OCI-LY1 (cell line): ENCODE data around the gene NUDT9.
"Not testable (repeated sequence)": the region's sequence is repeated elsewhere in the genome, so short reads cannot be mapped to it uniquely, and the experiment has no call there.

Experiments
- H2AFZ ChIP-seq: fragments of 200-600 bp; sonication (generic), shearing (Covaris generic); 2 replicates; pipeline ENCODE4 v1.6.0; 2014; ENCODE audit warnings: antibody characterized with exemption, mild to moderate bottlenecking, low read length
- H3F3A ChIP-seq: fragments of 200-600 bp; sonication (generic), shearing (Covaris generic); 2 replicates; pipeline ENCODE4 v1.6.0; 2014; ENCODE audit warnings: mild to moderate bottlenecking, antibody characterized with exemption, low read length, moderate library complexity; ENCODE audit not compliant: insufficient read depth
- H3K27ac ChIP-seq: fragments of 200-600 bp; sonication (generic); 2 replicates; pipeline ENCODE4 v1.5.1; 2014; ENCODE audit warnings: low read length, mixed run types, mild to moderate bottlenecking, low read depth; ENCODE audit not compliant: poor library complexity, severe bottlenecking
- H3K27me3 ChIP-seq: fragments of 200-600 bp; sonication (generic); 2 replicates; pipeline ENCODE4 v1.6.0; 2014; ENCODE audit warnings: antibody characterized with exemption, mild to moderate bottlenecking, low read length, moderate library complexity; ENCODE audit not compliant: insufficient read depth
- H3K36me3 ChIP-seq: fragments of 200-600 bp; sonication (generic); 2 replicates; pipeline ENCODE4 v1.6.1; 2014; ENCODE audit warnings: mild to moderate bottlenecking, antibody characterized with exemption, low read length, moderate library complexity, mixed read lengths; ENCODE audit not compliant: insufficient read depth
- H3K4me1 ChIP-seq: fragments of 200-600 bp; sonication (generic); 2 replicates; pipeline ENCODE4 v1.5.1; 2014; ENCODE audit warnings: mild to moderate bottlenecking, low read length, moderate library complexity; ENCODE audit not compliant: insufficient read depth, severe bottlenecking
- H3K4me2 ChIP-seq: fragments of 200-600 bp; sonication (generic), shearing (Covaris generic); 2 replicates; pipeline ENCODE4 v1.6.1; 2014; ENCODE audit warnings: low read length
- H3K4me3 ChIP-seq: fragments of 200-600 bp; sonication (generic); 2 replicates; pipeline ENCODE4 v1.5.1; 2014; ENCODE audit warnings: low read length, low read depth, mild to moderate bottlenecking, mixed read lengths; ENCODE audit not compliant: poor library complexity, severe bottlenecking
- H3K79me2 ChIP-seq: fragments of 200-600 bp; shearing (Covaris generic); 2 replicates; pipeline ENCODE4 v1.6.1; 2016; ENCODE audit warnings: mixed run types, low read length, mixed read lengths; ENCODE audit not compliant: insufficient read depth
- H3K9ac ChIP-seq: fragments of 200-600 bp; sonication (generic), shearing (Covaris generic); 2 replicates; pipeline ENCODE4 v1.6.1; 2014; ENCODE audit warnings: mild to moderate bottlenecking, low read length, mixed read lengths
- H3K9me2 ChIP-seq: fragments of 200-600 bp; sonication (generic), shearing (Covaris generic); 2 replicates; pipeline ENCODE4 v1.6.1; 2014; ENCODE audit warnings: low read depth, mild to moderate bottlenecking, low read length, mixed read lengths
- H3K9me3 ChIP-seq: fragments of 200-600 bp; shearing (Covaris generic); 2 replicates; pipeline ENCODE4 v1.6.1; 2014; ENCODE audit warnings: low read length, mixed read lengths
- H4K20me1 ChIP-seq: fragments of 200-600 bp; sonication (generic), shearing (Covaris generic); 2 replicates; pipeline ENCODE4 v1.6.0; 2016; ENCODE audit warnings: mild to moderate bottlenecking, low read length; ENCODE audit not compliant: insufficient read depth
- CTCF ChIP-seq: fragments of 200-600 bp; sonication (generic), shearing (Covaris generic); IDR thresholded peaks from 2 replicates; pipeline ENCODE4 v1.5.1; 2017; ENCODE audit warnings: mild to moderate bottlenecking, antibody characterized with exemption, low read length, moderate library complexity, mixed read lengths
- EZH2 ChIP-seq: fragments of 200-600 bp; sonication (generic), shearing (Covaris generic); IDR thresholded peaks from 2 replicates; pipeline ENCODE4 v1.8.0; 2017; ENCODE audit warnings: borderline replicate concordance, mixed run types, mild to moderate bottlenecking, antibody characterized with exemption, low read length, moderate library complexity, mixed read lengths

The NUDT9 gene

GRCh38 chr4:87476934-87477333 lies 54.6 kb downstream of the NUDT9 start:
- Histone ChIP-seq H3F3A (no peaks in the 10 kb centered on the region), H3K36me3 (no peaks in the 10 kb centered on the region), H3K4me2 (no peak overlapping the region), H4K20me1 (no peaks in the 10 kb centered on the region), H3K4me3 (no peak overlapping the region), H3K79me2 (no peaks in the 10 kb centered on the region), H3K9ac (no peak overlapping the region), H3K9me2 (no peaks in the 10 kb centered on the region), H3K4me1 (no peaks in the 10 kb centered on the region), H2AFZ (no peak overlapping the region), H3K27ac (no peak overlapping the region), H3K27me3 (no peaks in the 10 kb centered on the region), H3K9me3 (no peaks in the 10 kb centered on the region)
- TF ChIP-seq EZH2 = no peak
- TF ChIP-seq CTCF = no peak

- Histone ChIP-seq H4K20me1 (no peaks in the 10 kb centered on the region), H3F3A (no peaks in the 10 kb centered on the region), H3K79me2 (no peaks in the 10 kb centered on the region), H3K27ac (no peak overlapping the region), H3K36me3 (no peaks in the 10 kb centered on the region), H3K9me2 (no peaks in the 10 kb centered on the region), H3K27me3 (no peaks in the 10 kb centered on the region), H3K4me1 (no peaks in the 10 kb centered on the region), H3K9me3 (no peaks in the 10 kb centered on the region), H3K4me2 (no peak overlapping the region), H3K4me3 (no peak overlapping the region), H3K9ac (no peak overlapping the region), H2AFZ (no peak overlapping the region)
- no peak for TF ChIP-seq EZH2
- no peak for TF ChIP-seq CTCF
These were observed 56.4 kb downstream of the NUDT9 start for GRCh38 chr4:87478732-87479250.

- no peaks in the 10 kb centered on the region for H3K4me1 ChIP-seq
- no peaks in the 10 kb centered on the region for H3F3A ChIP-seq
- no peaks in the 10 kb centered on the region for H3K27me3 ChIP-seq
- no peaks in the 10 kb centered on the region for H3K36me3 ChIP-seq
- no peaks in the 10 kb centered on the region for H3K9me2 ChIP-seq
- H3K27ac ChIP-seq = no peak overlapping the region
- H3K9me3 ChIP-seq = no peaks in the 10 kb centered on the region
- H3K9ac ChIP-seq = no peak overlapping the region
- H3K4me3 ChIP-seq = no peak overlapping the region
- H3K79me2 ChIP-seq = no peaks in the 10 kb centered on the region
- H3K4me2 ChIP-seq = no peak overlapping the region
- no peaks in the 10 kb centered on the region for H4K20me1 ChIP-seq
- H2AFZ ChIP-seq = no peak overlapping the region
- TF ChIP-seq EZH2 (no peak), CTCF (no peak)
These were observed 59.0 kb downstream of the NUDT9 start for GRCh38 chr4:87481377-87481776.

- H3K9me2 ChIP-seq, H3K4me2 ChIP-seq, H3K27ac ChIP-seq, H3K27me3 ChIP-seq, H3K4me3 ChIP-seq, H3K36me3 ChIP-seq, H4K20me1 ChIP-seq, H3K9me3 ChIP-seq, H3K4me1 ChIP-seq, H3K79me2 ChIP-seq, H3K9ac ChIP-seq, H3F3A ChIP-seq, H2AFZ ChIP-seq: not testable (repeated sequence)
These were observed 60.9 kb downstream of the NUDT9 start for GRCh38 chr4:87483247-87483646.

GRCh38 chr4:87488666-87489065 lies 66.3 kb downstream of the NUDT9 start:
- H3K4me2 ChIP-seq, H3K9me3 ChIP-seq, H3F3A ChIP-seq, H3K9me2 ChIP-seq, H3K27me3 ChIP-seq, H3K4me1 ChIP-seq, H3K36me3 ChIP-seq, H4K20me1 ChIP-seq, H3K9ac ChIP-seq, H2AFZ ChIP-seq, H3K4me3 ChIP-seq, H3K79me2 ChIP-seq, H3K27ac ChIP-seq: not testable (repeated sequence)
